ENCODE data around the gene SPTB. TPM values are rescaled to one million over a fixed set of nuclear protein-coding genes. Genes with fewer than 3 reads are reported as not detected.

The SPTB gene
- total and polyA plus RNA-seq, 7 donors: 0.49 to 2.9 (median 1.3) TPM; not detected in 1

DNA sequence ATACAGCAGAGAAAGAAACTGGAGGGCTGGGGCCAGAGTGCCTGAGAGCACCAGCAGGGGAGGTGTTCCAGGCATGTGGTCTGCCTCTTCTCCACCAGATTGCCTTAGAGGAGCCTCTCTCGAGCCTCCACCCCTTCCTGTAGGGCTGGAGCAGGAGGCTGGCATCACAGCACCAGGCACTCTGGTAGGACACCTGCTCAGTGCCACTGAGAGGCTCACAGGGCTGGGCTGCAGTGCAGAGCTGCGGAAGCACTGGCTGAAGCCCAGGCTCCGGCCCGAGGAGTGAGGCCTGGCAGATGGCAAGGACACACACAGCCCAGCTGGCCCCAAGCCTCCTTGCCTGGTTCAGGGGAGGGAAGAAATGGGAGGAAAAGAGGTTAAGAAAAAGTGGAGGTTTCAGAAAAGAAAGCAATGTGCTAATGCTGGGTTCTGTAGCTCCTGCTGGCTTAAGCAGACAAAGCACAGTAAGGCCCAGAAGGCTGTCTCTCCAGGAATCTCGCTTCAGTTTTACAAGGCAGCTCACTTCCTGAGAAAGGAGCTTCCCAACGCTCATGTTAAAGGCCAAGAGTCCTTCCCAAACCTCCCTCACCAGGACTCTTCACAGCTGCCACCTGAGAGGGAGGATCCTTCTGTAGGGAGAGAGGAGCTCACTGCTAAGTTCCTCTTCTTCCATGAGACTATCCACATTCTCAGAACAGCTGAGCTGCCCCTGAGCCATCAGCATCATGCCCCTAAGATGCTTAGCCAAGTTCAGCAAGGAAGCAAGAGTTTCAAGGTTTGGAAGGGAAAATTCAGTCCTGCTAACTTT, 23.8 kb downstream of the SPTB start:
- Histone ChIP-seq H3K9me3 (no peaks in the 10 kb centered on the region), H3K4me1 (no peaks in the 10 kb centered on the region), H3K27me3 (peaks cover 0 to 4% (median 0%) of the 10 kb centered on the region in 3 donors), H3K4me3 (no peak overlapping the region), H3K36me3 (no peaks in the 10 kb centered on the region), H3K27ac (no peak overlapping the region)
- TF ChIP-seq POLR2A (IDR thresholded peaks at IDR 0.05) (no peak), EP300 (IDR thresholded peaks at IDR 0.05) (no peak), CTCF (IDR thresholded peaks at IDR 0.05) (no peak), POLR2AphosphoS5 (IDR thresholded peaks at IDR 0.05) (no peak)
- DNase-seq: no peak
- 60 to 68% methylated on average over 6 of the region's 6 CpGs for WGBS, 2 donors
- intact Hi-C loops (cut with DNase I): no loop called here

GRCh38 chr14:64850369-64851137, 29.2 kb downstream of the SPTB start:
- intact Hi-C loops (cut with DNase I): no loop called here
- no peak overlapping the region for H3K4me3 ChIP-seq
- no peak for TF ChIP-seq POLR2A (IDR thresholded peaks at IDR 0.05)
- no peak for TF ChIP-seq POLR2AphosphoS5 (IDR thresholded peaks at IDR 0.05)
- TF ChIP-seq CTCF (IDR thresholded peaks at IDR 0.05): no peak
- TF ChIP-seq EP300 (IDR thresholded peaks at IDR 0.05): no peak
- H3K36me3 ChIP-seq: no peaks in the 10 kb centered on the region
- H3K4me1 ChIP-seq: no peaks in the 10 kb centered on the region
- H3K27me3 ChIP-seq: peaks cover 0 to 11% (median 0%) of the 10 kb centered on the region in 3 donors
- no peaks in the 10 kb centered on the region for H3K9me3 ChIP-seq
- no peak overlapping the region for H3K27ac ChIP-seq
- DNase-seq: no peak
- WGBS, 2 donors: 85 to 86% methylated on average over 5 of the region's 5 CpGs

- DNase-seq: no peak
- TF ChIP-seq POLR2AphosphoS5 (IDR thresholded peaks at IDR 0.05) (no peak), EP300 (IDR thresholded peaks at IDR 0.05) (no peak), POLR2A (IDR thresholded peaks at IDR 0.05) (no peak)
- intact Hi-C loops (cut with DNase I): no loop called here
- 86 to 92% methylated on average over 4 of the region's 4 CpGs for WGBS, 2 donors
- Histone ChIP-seq H3K27ac (no peak overlapping the region), H3K9me3 (no peaks in the 10 kb centered on the region), H3K4me1 (no peaks in the 10 kb centered on the region), H3K27me3 (peaks cover 0 to 11% (median 0%) of the 10 kb centered on the region in 3 donors), H3K4me3 (no peak overlapping the region), H3K36me3 (no peaks in the 10 kb centered on the region)
Observed at GRCh38 chr14:64849940-64850339, 29.8 kb downstream of the SPTB start.

GRCh38 chr14:64848239-64848638, 31.5 kb downstream of the SPTB start:
- H3K27ac ChIP-seq: no peak overlapping the region
- no peak for DNase-seq
- 84 to 86% methylated on average over 3 of the region's 3 CpGs for WGBS, 2 donors
- TF ChIP-seq POLR2A (IDR thresholded peaks at IDR 0.05) (no peak), POLR2AphosphoS5 (IDR thresholded peaks at IDR 0.05) (no peak), EP300 (IDR thresholded peaks at IDR 0.05) (no peak), CTCF (IDR thresholded peaks at IDR 0.05) (no peak)
- no peaks in the 10 kb centered on the region for H3K9me3 ChIP-seq
- no peaks in the 10 kb centered on the region for H3K4me1 ChIP-seq
- no peak overlapping the region for H3K4me3 ChIP-seq
- intact Hi-C loops (cut with DNase I): no loop called here
- peaks cover 0 to 11% (median 0%) of the 10 kb centered on the region in 3 donors for H3K27me3 ChIP-seq
- no peaks in the 10 kb centered on the region for H3K36me3 ChIP-seq

GRCh38 chr14:64846319-64846718, 33.4 kb downstream of the SPTB start:
- Histone ChIP-seq H3K4me3 (no peak overlapping the region), H3K27me3 (peaks cover 0 to 18% (median 15%) of the 10 kb centered on the region in 3 donors), H3K9me3 (no peaks in the 10 kb centered on the region), H3K36me3 (no peaks in the 10 kb centered on the region), H3K4me1 (no peaks in the 10 kb centered on the region), H3K27ac (no peak overlapping the region)
- TF ChIP-seq POLR2A (IDR thresholded peaks at IDR 0.05) (no peak), POLR2AphosphoS5 (IDR thresholded peaks at IDR 0.05) (no peak), CTCF (IDR thresholded peaks at IDR 0.05) (no peak)
- intact Hi-C loops (cut with DNase I): no loop called here
- 91 to 92% methylated on average over 4 of the region's 4 CpGs for WGBS, 2 donors
- DNase-seq: no peak

Measured in sigmoid colon (tissue), 7 donors.